ENCODE measurements around the gene TELO2.

The TELO2 gene

GRCh38 chr16:1451702-1452392 lies 41.3 kb upstream of the TELO2 start:
- CTCF ChIA-PET, result no interaction called here

GRCh38 chr16:1452530-1452929 lies 40.6 kb upstream of the TELO2 start:
- ChIA-PET CTCF (no interaction called here), POLR2A (no interaction called here)
- no peak for TF ChIP-seq ZNF384 (IDR thresholded peaks at IDR 0.05)
- TF ChIP-seq BHLHE40 (IDR thresholded peaks at IDR 0.05; ENCODE audit: borderline replicate concordance), result no peak
- no peak for TF ChIP-seq ELF4 (IDR thresholded peaks at IDR 0.05)
- TF ChIP-seq FOXM1 (IDR thresholded peaks at IDR 0.05; ENCODE audit: borderline replicate concordance), result no peak
- TF ChIP-seq LEF1 (IDR thresholded peaks at IDR 0.05; ENCODE audit: borderline replicate concordance), result no peak
- no peak for TF ChIP-seq FOXK2 (IDR thresholded peaks at IDR 0.05)
- no peak for TF ChIP-seq TARDBP (IDR thresholded peaks at IDR 0.05)
- no peak for TF ChIP-seq L3MBTL2 (conservative IDR thresholded peaks at IDR 0.05)
- no peak for TF ChIP-seq SP1 (IDR thresholded peaks at IDR 0.05)
- TF ChIP-seq FOXA1 (IDR thresholded peaks at IDR 0.05), result no peak
- TF ChIP-seq CTBP1 (IDR thresholded peaks at IDR 0.05; ENCODE audit: borderline replicate concordance), result no peak
- no peak for TF ChIP-seq ARNT (IDR thresholded peaks at IDR 0.05)
- no peak for TF ChIP-seq NFRKB (IDR thresholded peaks at IDR 0.05)
- no peak for TF ChIP-seq HDGF (IDR thresholded peaks at IDR 0.05; ENCODE audit: borderline replicate concordance)
- no peak for TF ChIP-seq PKNOX1 (IDR thresholded peaks at IDR 0.05)
- no peak for DNase-seq (ENCODE audit: extremely low spot score)

More at GRCh38 chr16:1451702-1452392, 41.3 kb upstream of the TELO2 start:
- no peak for TF ChIP-seq ARNT (IDR thresholded peaks at IDR 0.05)
- TF ChIP-seq PKNOX1 (IDR thresholded peaks at IDR 0.05), result no peak
- TF ChIP-seq HDGF (IDR thresholded peaks at IDR 0.05; ENCODE audit: borderline replicate concordance), result no peak
- no peak for TF ChIP-seq ZNF384 (IDR thresholded peaks at IDR 0.05)
- no peak for TF ChIP-seq FOXK2 (IDR thresholded peaks at IDR 0.05)
- TF ChIP-seq LEF1 (IDR thresholded peaks at IDR 0.05; ENCODE audit: borderline replicate concordance), result no peak
- no peak for TF ChIP-seq CTBP1 (IDR thresholded peaks at IDR 0.05; ENCODE audit: borderline replicate concordance)
- POLR2A ChIA-PET, result no interaction called here
- no peak for DNase-seq (ENCODE audit: extremely low spot score)

- CTCF ChIA-PET, result no interaction called here
- TF ChIP-seq LEF1 (IDR thresholded peaks at IDR 0.05; ENCODE audit: borderline replicate concordance) (no peak), ARNT (IDR thresholded peaks at IDR 0.05) (no peak), FOXM1 (IDR thresholded peaks at IDR 0.05; ENCODE audit: borderline replicate concordance) (no peak), PKNOX1 (IDR thresholded peaks at IDR 0.05) (no peak), ELF4 (IDR thresholded peaks at IDR 0.05) (no peak), SUZ12 (IDR thresholded peaks at IDR 0.05) (no peak)
- DNase-seq (ENCODE audit: extremely low spot score), result no peak
- POLR2A ChIA-PET, result no interaction called here
Measured at GRCh38 chr16:1453316-1453715, 39.8 kb upstream of the TELO2 start.

GRCh38 chr16:1454561-1454960 lies 38.6 kb upstream of the TELO2 start:
- CTCF ChIA-PET, result no interaction called here

GRCh38 chr16:1455190-1456171 lies 37.7 kb upstream of the TELO2 start:
- POLR2A ChIA-PET, result no interaction called here
- no peak for TF ChIP-seq ARNT (IDR thresholded peaks at IDR 0.05)
- no peak for TF ChIP-seq L3MBTL2 (conservative IDR thresholded peaks at IDR 0.05)
- TF ChIP-seq BHLHE40 (IDR thresholded peaks at IDR 0.05; ENCODE audit: borderline replicate concordance), result no peak
- no peak for TF ChIP-seq ZNF384 (IDR thresholded peaks at IDR 0.05)
- CTCF ChIA-PET, result no interaction called here
- DNase-seq (ENCODE audit: extremely low spot score), result no peak

More at GRCh38 chr16:1454561-1454960, 38.6 kb upstream of the TELO2 start:
- TF ChIP-seq ELF4 (IDR thresholded peaks at IDR 0.05) (no peak), FOXA1 (IDR thresholded peaks at IDR 0.05) (no peak), FOXM1 (IDR thresholded peaks at IDR 0.05; ENCODE audit: borderline replicate concordance) (no peak), LEF1 (IDR thresholded peaks at IDR 0.05; ENCODE audit: borderline replicate concordance) (no peak), ZNF384 (IDR thresholded peaks at IDR 0.05) (no peak), HDGF (IDR thresholded peaks at IDR 0.05; ENCODE audit: borderline replicate concordance) (no peak), BHLHE40 (IDR thresholded peaks at IDR 0.05; ENCODE audit: borderline replicate concordance) (no peak), L3MBTL2 (conservative IDR thresholded peaks at IDR 0.05) (no peak), PKNOX1 (IDR thresholded peaks at IDR 0.05) (no peak), FOXK2 (IDR thresholded peaks at IDR 0.05) (no peak), SUZ12 (IDR thresholded peaks at IDR 0.05) (no peak)
- DNase-seq (ENCODE audit: extremely low spot score), result no peak
- POLR2A ChIA-PET, result no interaction called here
